Astrocyte (in vitro differentiated cells and primary cell): ENCODE measurements around the gene IGF2R. TPM values are rescaled to one million over a fixed set of nuclear protein-coding genes. Genes with fewer than 3 reads are reported as not detected.
"Not testable (repeated sequence)": the region's sequence is repeated elsewhere in the genome, so short reads cannot be mapped to it uniquely, and the experiment has no call there.

Source experiments
- DNase-seq: peaks from one replicate; pipeline ENCODE4 v3.0.0-alpha.2; 2010; ENCODE audit warnings: low read depth
- FAIRE-seq: peaks from 2 replicates; lab custom pipeline; 2011; peaks lifted over from hg19 to GRCh38; lab: Jason Lieb, UNC
- H2AFZ ChIP-seq: 2 replicates; pipeline ENCODE4 v1.6.0; 2012; ENCODE audit warnings: low read depth, low read length, inconsistent platforms
- H3K27ac ChIP-seq: 2 replicates; pipeline ENCODE4 v1.5.1; 2011; ENCODE audit warnings: low read depth, low read length, inconsistent platforms
- H3K27me3 ChIP-seq: 2 replicates; pipeline ENCODE4 v1.6.0; 2011; ENCODE audit warnings: low read length, inconsistent platforms; ENCODE audit not compliant: insufficient read depth
- H3K36me3 ChIP-seq: 2 replicates; pipeline ENCODE4 v1.5.1; 2011; ENCODE audit warnings: low read length, inconsistent platforms; ENCODE audit not compliant: insufficient read depth
- H3K4me1 ChIP-seq: 2 replicates; pipeline ENCODE4 v1.5.1; 2011; ENCODE audit warnings: low read length, inconsistent platforms; ENCODE audit not compliant: insufficient read depth
- H3K4me2 ChIP-seq: 2 replicates; pipeline ENCODE4 v1.6.0; 2012; ENCODE audit warnings: low read length, inconsistent platforms
- H3K4me3 ChIP-seq: 2 replicates; pipeline ENCODE4 v1.5.1; 2011; ENCODE audit warnings: low read depth, mild to moderate bottlenecking, low read length, inconsistent platforms; ENCODE audit not compliant: insufficient read depth
- H3K79me2 ChIP-seq: 2 replicates; pipeline ENCODE4 v1.6.0; 2012; ENCODE audit warnings: mild to moderate bottlenecking, low read length, inconsistent platforms; ENCODE audit not compliant: insufficient read depth
- H3K9ac ChIP-seq: 2 replicates; pipeline ENCODE4 v1.6.0; 2012; ENCODE audit warnings: mild to moderate bottlenecking, low read length, inconsistent platforms
- H3K9me3 ChIP-seq: 2 replicates; pipeline ENCODE4 v1.5.1; 2012; ENCODE audit warnings: low read depth, mild to moderate bottlenecking, low read length, inconsistent platforms; ENCODE audit not compliant: insufficient read depth
- H4K20me1 ChIP-seq: 2 replicates; pipeline ENCODE4 v1.6.0; 2012; ENCODE audit warnings: low read length, inconsistent platforms; ENCODE audit not compliant: insufficient read depth
- H3K27ac Mint-ChIP-seq: one replicate; pipeline ENCODE4 v1.8.0; 2021; ENCODE audit warnings: mild to moderate bottlenecking, mixed read lengths; ENCODE audit not compliant: unreplicated experiment
- H3K27me3 Mint-ChIP-seq: one replicate; pipeline ENCODE4 v1.8.0; 2021; ENCODE audit warnings: low read depth, mixed read lengths; ENCODE audit not compliant: unreplicated experiment
- H3K36me3 Mint-ChIP-seq: one replicate; pipeline ENCODE4 v1.8.0; 2021; ENCODE audit warnings: low read depth, mixed read lengths; ENCODE audit not compliant: unreplicated experiment
- H3K4me1 Mint-ChIP-seq: one replicate; pipeline ENCODE4 v1.8.0; 2021; ENCODE audit warnings: low read depth, mixed read lengths; ENCODE audit not compliant: unreplicated experiment
- H3K4me3 Mint-ChIP-seq: one replicate; pipeline ENCODE4 v1.8.0; 2021; ENCODE audit warnings: mild to moderate bottlenecking, moderate library complexity, mixed read lengths; ENCODE audit not compliant: unreplicated experiment
- H3K9me3 Mint-ChIP-seq: one replicate; pipeline ENCODE4 v1.8.0; 2021; ENCODE audit warnings: mild to moderate bottlenecking, mixed read lengths; ENCODE audit not compliant: unreplicated experiment
- CTCF ChIP-seq: IDR thresholded peaks from 2 replicates; pipeline ENCODE4 v1.5.1; 2011; ENCODE audit warnings: low read depth, mild to moderate bottlenecking, inconsistent platforms, low read length, moderate library complexity; ENCODE audit not compliant: insufficient read depth
- EZH2 ChIP-seq: IDR thresholded peaks from 2 replicates; pipeline ENCODE4 v1.6.1; 2012; ENCODE audit warnings: mild to moderate bottlenecking, low read length, inconsistent platforms; ENCODE audit not compliant: insufficient read depth
- total RNA-seq: library from RNA; stranded (reverse); gene quantifications from 2 replicates; pipeline ENCODE4 v1.2.1, GENCODE V29; 2021

The IGF2R gene
- total RNA-seq, 1 donor from 2014 or later = 173 TPM

GRCh38 chr6:159966339-159966738, 2.5 kb upstream of the IGF2R start:
- FAIRE-seq = no peak
- H3K9me3 ChIP-seq = no peaks in the 10 kb centered on the region
- Mint-ChIP-seq H3K27me3 (peaks cover 36% of the 10 kb centered on the region), H3K36me3 (no peaks in the 10 kb centered on the region), H3K27ac (no peak overlapping the region), H3K9me3 (peaks cover 1% of the 10 kb centered on the region), H3K4me3 (no peak overlapping the region), H3K4me1 (peaks cover 12% of the 10 kb centered on the region)
- H3K27ac ChIP-seq = no peak overlapping the region
- H3K4me1 ChIP-seq = peaks cover 3% of the 10 kb centered on the region
- H3K4me2 ChIP-seq = no peak overlapping the region
- H3K27me3 ChIP-seq = peaks cover 5% of the 10 kb centered on the region
- peaks cover 9% of the 10 kb centered on the region for H4K20me1 ChIP-seq
- H2AFZ ChIP-seq = no peak overlapping the region
- no peak for TF ChIP-seq CTCF
- no peak for TF ChIP-seq EZH2
- no peaks in the 10 kb centered on the region for H3K36me3 ChIP-seq
- no peak for DNase-seq
- H3K9ac ChIP-seq = no peak overlapping the region
- H3K4me3 ChIP-seq = no peak overlapping the region
- peaks cover 22% of the 10 kb centered on the region for H3K79me2 ChIP-seq

- peaks cover 15% of the 10 kb centered on the region for H4K20me1 ChIP-seq
- FAIRE-seq (no peak), DNase-seq (no peak)
- H3K27me3 Mint-ChIP-seq = peaks cover 36% of the 10 kb centered on the region
- no peaks in the 10 kb centered on the region for H3K36me3 Mint-ChIP-seq
- H3K27ac Mint-ChIP-seq = no peak overlapping the region
- H3K4me1 ChIP-seq = peaks cover 3% of the 10 kb centered on the region
- H3K4me1 Mint-ChIP-seq = peaks cover 8% of the 10 kb centered on the region
- H3K9me3 Mint-ChIP-seq = no peaks in the 10 kb centered on the region
- H3K27me3 ChIP-seq = peaks cover 5% of the 10 kb centered on the region
- no peaks in the 10 kb centered on the region for H3K36me3 ChIP-seq
- no peak overlapping the region for H3K27ac ChIP-seq
- peaks cover 28% of the 10 kb centered on the region for H3K79me2 ChIP-seq
- H3K9ac ChIP-seq = no peak overlapping the region
- no peak overlapping the region for H3K4me3 Mint-ChIP-seq
- no peak overlapping the region for H2AFZ ChIP-seq
- TF ChIP-seq EZH2 (no peak), CTCF (no peak)
- H3K9me3 ChIP-seq = no peaks in the 10 kb centered on the region
- no peak overlapping the region for H3K4me2 ChIP-seq
- no peak overlapping the region for H3K4me3 ChIP-seq
Observed at GRCh38 chr6:159966981-159967380, 1.9 kb upstream of the IGF2R start.

GRCh38 chr6:159967621-159968020, 1.3 kb upstream of the IGF2R start:
- not testable (repeated sequence) for H3K27ac Mint-ChIP-seq, H3K36me3 Mint-ChIP-seq, H3K4me3 ChIP-seq, H3K27ac ChIP-seq, H3K4me1 Mint-ChIP-seq, H3K36me3 ChIP-seq, H3K4me1 ChIP-seq, DNase-seq, H3K27me3 ChIP-seq, FAIRE-seq, H2AFZ ChIP-seq, H3K9me3 ChIP-seq, H3K9me3 Mint-ChIP-seq, H3K4me3 Mint-ChIP-seq, H3K4me2 ChIP-seq, H3K9ac ChIP-seq
- peaks cover 30% of the 10 kb centered on the region for H3K27me3 Mint-ChIP-seq
- peaks cover 21% of the 10 kb centered on the region for H4K20me1 ChIP-seq
- peaks cover 35% of the 10 kb centered on the region for H3K79me2 ChIP-seq
